Measurements from ENCODE around the gene COX10. TPM values are rescaled to one million over a fixed set of nuclear protein-coding genes. Genes with fewer than 3 reads are reported as not detected.

COX10 gene
- total and polyA plus RNA-seq, 2 experiments from 2014 or later, result 13.9 to 18.5 TPM

DNA sequence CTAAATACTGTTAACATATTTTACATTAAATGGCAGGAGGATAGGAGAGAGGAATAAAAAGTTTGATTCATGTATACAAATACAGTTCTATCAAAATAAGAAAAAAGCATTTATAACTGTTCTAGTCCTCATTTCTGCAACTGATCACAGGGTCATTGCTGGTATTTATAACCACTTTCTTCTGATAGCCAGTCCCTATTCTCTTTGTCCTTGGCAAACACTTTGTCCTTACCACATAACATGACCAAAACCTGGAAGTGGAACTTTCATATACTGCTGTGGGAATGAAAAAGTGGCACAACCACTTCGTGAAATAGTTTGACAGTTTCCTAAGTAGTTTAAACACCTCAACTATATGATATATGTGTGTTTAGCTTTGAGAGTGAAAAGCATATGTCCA, 84.1 kb downstream of the COX10 start:
- in situ Hi-C loops (cut with MboI), result no loop called here
- Histone ChIP-seq H2AFZ (no peak overlapping the region), H3K27ac (no peak overlapping the region), H3K4me1 (ENCODE audit: insufficient read depth) (no peaks in the 10 kb centered on the region), H3K79me2 (ENCODE audit: insufficient read depth) (0 out of 2 replicates have a peak, but pooled peaks cover under 1% of the 10 kb centered on the region), H4K20me1 (ENCODE audit: insufficient read depth) (0 out of 2 replicates have a peak, but pooled peaks cover 2% of the 10 kb centered on the region), H3K4me3 (no peak overlapping the region), H3K4me2 (ENCODE audit: unreplicated experiment) (no peak overlapping the region), H3F3A (ENCODE audit: insufficient read depth) (no peaks in the 10 kb centered on the region), H3K36me3 (ENCODE audit: low read depth) (no peaks in the 10 kb centered on the region), H3K9me2 (ENCODE audit: insufficient read depth) (no peaks in the 10 kb centered on the region), H3K9ac (no peak overlapping the region), H3K27me3 (replicated peaks; ENCODE audit: insufficient read depth) (no peaks in the 10 kb centered on the region), H3K9me3 (ENCODE audit: low read depth) (no peaks in the 10 kb centered on the region)
- DNase-seq, result no peak
- TF ChIP-seq EZH2phosphoT487 (IDR thresholded peaks at IDR 0.05; ENCODE audit: insufficient read depth, low read depth), result no peak
- TF ChIP-seq EZH2 (IDR thresholded peaks at IDR 0.05; ENCODE audit: insufficient read depth, poor library complexity, severe bottlenecking), result no peak
- WGBS, 2 experiments (ENCODE audit: low coverage in 1 of 2, low lambda C conversion rate in 2 of 2, missing lambda C conversion rate in 2 of 2), result 93 to 100% methylated on average over 1 of the region's 1 CpG

DNA sequence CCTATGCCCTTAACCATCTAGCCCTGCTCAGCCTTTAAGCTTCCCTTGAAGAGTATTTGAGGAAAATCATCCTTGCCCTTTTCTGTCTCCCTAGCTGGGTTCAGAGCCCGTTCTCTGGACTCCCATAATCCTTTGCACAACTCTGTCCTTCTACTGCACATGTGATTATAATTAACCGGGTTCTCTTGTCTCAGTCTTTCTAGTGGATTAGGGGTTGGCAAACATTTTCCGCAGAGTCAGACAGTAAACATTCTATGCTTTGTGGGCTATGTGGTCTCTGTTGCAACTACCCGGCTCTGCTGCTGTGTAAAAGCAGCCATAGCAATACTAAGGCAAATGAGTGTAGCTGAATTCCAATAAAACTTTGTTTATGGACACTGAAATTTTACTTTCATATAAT, 87.4 kb downstream of the COX10 start:
- in situ Hi-C loops (cut with MboI), result no loop called here

DNA sequence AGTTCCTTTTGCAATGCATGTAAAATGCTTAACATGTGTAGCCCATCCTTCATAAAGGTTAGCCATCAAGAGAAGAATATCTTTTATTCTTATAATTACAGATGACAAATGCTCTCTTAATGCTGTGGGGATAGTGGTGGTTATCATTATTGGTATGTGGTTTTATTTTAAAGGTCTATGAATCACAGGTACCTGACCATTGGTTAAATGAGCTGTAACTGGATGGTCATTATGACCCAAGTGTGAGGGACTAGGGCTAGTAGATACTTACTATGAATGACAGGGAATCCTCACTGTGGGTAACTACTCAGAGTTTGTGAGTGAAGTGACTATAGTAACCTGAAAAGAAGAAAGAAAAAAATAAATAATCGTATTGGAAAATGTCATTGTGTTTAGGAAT, 88.5 kb downstream of the COX10 start:
- Histone ChIP-seq H3K36me3 (ENCODE audit: low read depth) (no peaks in the 10 kb centered on the region), H3K9me3 (ENCODE audit: low read depth) (no peaks in the 10 kb centered on the region), H4K20me1 (ENCODE audit: insufficient read depth) (0 out of 2 replicates have a peak, but pooled peaks cover 2% of the 10 kb centered on the region), H3K79me2 (ENCODE audit: insufficient read depth) (0 out of 2 replicates have a peak, but pooled peaks cover 6% of the 10 kb centered on the region), H3K4me3 (no peak overlapping the region), H3K4me2 (ENCODE audit: unreplicated experiment) (no peak overlapping the region), H3K4me1 (ENCODE audit: insufficient read depth) (no peaks in the 10 kb centered on the region), H3K27ac (no peak overlapping the region), H3K27me3 (replicated peaks; ENCODE audit: insufficient read depth) (no peaks in the 10 kb centered on the region), H3K9ac (no peak overlapping the region), H2AFZ (no peak overlapping the region), H3F3A (ENCODE audit: insufficient read depth) (no peaks in the 10 kb centered on the region), H3K9me2 (ENCODE audit: insufficient read depth) (no peaks in the 10 kb centered on the region)
- in situ Hi-C loops (cut with MboI), result no loop called here
- DNase-seq, result no peak
- 100% methylated on average over 1 of the region's 1 CpG for WGBS, 2 experiments (ENCODE audit: low coverage in 1 of 2, low lambda C conversion rate in 2 of 2, missing lambda C conversion rate in 2 of 2)
- TF ChIP-seq EZH2phosphoT487 (IDR thresholded peaks at IDR 0.05; ENCODE audit: insufficient read depth, low read depth), result no peak
- TF ChIP-seq EZH2 (IDR thresholded peaks at IDR 0.05; ENCODE audit: insufficient read depth, poor library complexity, severe bottlenecking), result no peak

More for the DNA sequence above, 87.4 kb downstream of the COX10 start:
- Histone ChIP-seq H3K9me3 (ENCODE audit: low read depth) (no peaks in the 10 kb centered on the region), H3K27me3 (replicated peaks; ENCODE audit: insufficient read depth) (no peaks in the 10 kb centered on the region), H3K4me2 (ENCODE audit: unreplicated experiment) (no peak overlapping the region), H3K9ac (no peak overlapping the region), H2AFZ (no peak overlapping the region), H3K4me1 (ENCODE audit: insufficient read depth) (no peaks in the 10 kb centered on the region), H3K36me3 (ENCODE audit: low read depth) (no peaks in the 10 kb centered on the region), H4K20me1 (ENCODE audit: insufficient read depth) (0 out of 2 replicates have a peak, but pooled peaks cover 2% of the 10 kb centered on the region), H3K27ac (no peak overlapping the region), H3K4me3 (no peak overlapping the region), H3K9me2 (ENCODE audit: insufficient read depth) (no peaks in the 10 kb centered on the region), H3F3A (ENCODE audit: insufficient read depth) (no peaks in the 10 kb centered on the region), H3K79me2 (ENCODE audit: insufficient read depth) (0 out of 2 replicates have a peak, but pooled peaks cover 6% of the 10 kb centered on the region)
- 51 to 59% methylated on average over 4 of the region's 4 CpGs for WGBS, 2 experiments (ENCODE audit: low coverage in 1 of 2, low lambda C conversion rate in 2 of 2, missing lambda C conversion rate in 2 of 2)
- peak; percentile 48 for DNase-seq
- TF ChIP-seq EZH2 (IDR thresholded peaks at IDR 0.05; ENCODE audit: insufficient read depth, poor library complexity, severe bottlenecking) (no peak), EZH2phosphoT487 (IDR thresholded peaks at IDR 0.05; ENCODE audit: insufficient read depth, low read depth) (no peak)

DNA sequence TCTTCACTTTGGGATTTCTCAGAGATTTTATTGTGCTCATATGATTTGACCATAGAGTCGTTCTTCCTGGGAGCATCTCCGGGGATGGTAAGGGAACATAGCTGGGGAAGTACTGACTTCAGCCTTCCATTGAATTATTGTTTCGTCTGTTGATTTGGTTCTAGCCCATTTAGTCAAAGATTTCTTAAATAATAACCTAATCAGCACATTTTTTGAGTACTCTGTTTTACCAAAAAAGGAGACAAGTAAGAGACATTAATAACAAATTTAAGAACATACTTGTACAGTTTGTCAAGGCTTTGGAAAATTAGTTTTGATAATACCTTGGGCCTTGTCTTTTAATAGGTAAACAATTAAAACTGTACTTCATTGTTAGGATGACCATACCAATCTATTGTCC, 89.4 kb downstream of the COX10 start:
- in situ Hi-C loops (cut with MboI), result no loop called here
- Histone ChIP-seq H3K4me3 (no peak overlapping the region), H3K4me2 (ENCODE audit: unreplicated experiment) (no peak overlapping the region), H3K36me3 (ENCODE audit: low read depth) (no peaks in the 10 kb centered on the region), H3K4me1 (ENCODE audit: insufficient read depth) (no peaks in the 10 kb centered on the region), H3K79me2 (ENCODE audit: insufficient read depth) (0 out of 2 replicates have a peak, but pooled peaks cover 6% of the 10 kb centered on the region), H2AFZ (no peak overlapping the region), H3K9ac (no peak overlapping the region), H3F3A (ENCODE audit: insufficient read depth) (no peaks in the 10 kb centered on the region), H3K27ac (no peak overlapping the region), H3K9me3 (ENCODE audit: low read depth) (no peaks in the 10 kb centered on the region), H4K20me1 (ENCODE audit: insufficient read depth) (0 out of 2 replicates have a peak, but pooled peaks cover 2% of the 10 kb centered on the region), H3K27me3 (replicated peaks; ENCODE audit: insufficient read depth) (no peaks in the 10 kb centered on the region), H3K9me2 (ENCODE audit: insufficient read depth) (no peaks in the 10 kb centered on the region)
- 95 to 97% methylated on average over 3 of the region's 3 CpGs for WGBS, 2 experiments (ENCODE audit: low coverage in 1 of 2, low lambda C conversion rate in 2 of 2, missing lambda C conversion rate in 2 of 2)
- DNase-seq, result no peak
- TF ChIP-seq EZH2 (IDR thresholded peaks at IDR 0.05; ENCODE audit: insufficient read depth, poor library complexity, severe bottlenecking), result no peak
- no peak for TF ChIP-seq EZH2phosphoT487 (IDR thresholded peaks at IDR 0.05; ENCODE audit: insufficient read depth, low read depth)

All from GM23248 (cell line).